HepG2 (cell line): ENCODE results near the gene TKFC. TPM values are rescaled to one million over a fixed set of nuclear protein-coding genes. Genes with fewer than 3 reads are reported as not detected.

Source experiments
- ATAC-seq: fragments of 200-7000 bp; cut with Tn5 transposase; 3 replicates; pipeline ENCODE4 v1.9.1; 2020; ENCODE audit warnings: mild to moderate bottlenecking, moderate library complexity
- BruUV-seq: library from RNA; stranded (reverse); fragments of 400-500 nt; replicated peaks from 2 replicates; lab custom pipeline; 2021; lab: Mats Ljungman, UMichigan
- CTCF ChIA-PET: fragments of 300-600 bp; formaldehyde crosslinking; extraction: SDS; loops from one replicate; lab custom pipeline; 2021; ENCODE audit warnings: low total read pairs, inconsistent platforms, low intra/inter-chr PET ratio; lab: Yijun Ruan, JAX
- POLR2A ChIA-PET: fragments of 350-600 bp; sonication (Branson Sonifier 250); formaldehyde crosslinking; loops from one replicate; lab custom pipeline; 2020; ENCODE audit warnings: antibody characterized with exemption, inconsistent platforms; lab: Yijun Ruan, JAX
- DNase-seq: peaks from one replicate; pipeline ENCODE4 v3.0.0-alpha.2; 2015; ENCODE audit warnings: low spot score
- FAIRE-seq: peaks from 3 replicates; lab custom pipeline; 2011; peaks lifted over from hg19 to GRCh38; lab: Jason Lieb, UNC
- H2AFZ ChIP-seq: one replicate; pipeline ENCODE4 v1.6.1; 2011; ENCODE audit warnings: low read length, inconsistent platforms
- H3K27ac ChIP-seq: fragments of 300-600 bp; 3 replicates; pipeline ENCODE4 v1.8.0; 2011; ENCODE audit warnings: mixed run types, mild to moderate bottlenecking, mixed read lengths, low read length, inconsistent platforms; ENCODE audit not compliant: insufficient read depth; ENCODE audit errors: extremely low read length
- H3K27me3 ChIP-seq, 2 experiments: fragments of 200-600 bp in 1 of 2; 2 replicates in 1 of 2; 3 replicates in 1 of 2; pipeline versions ENCODE4 v1.6.0 to v1.8.0; 2011; ENCODE audit warnings: low read length in 2 of 2, mild to moderate bottlenecking in 2 of 2, moderate library complexity in 2 of 2, inconsistent platforms in 1 of 2; ENCODE audit not compliant: insufficient read depth in 2 of 2, control insufficient read depth in 1 of 2
- H3K36me3 ChIP-seq, 2 experiments: fragments of 200-600 bp in 1 of 2; replicated peaks in 1 of 2; 2 replicates in 1 of 2; 3 replicates in 1 of 2; pipeline versions ENCODE4 v1.5.1 to v1.8.0; 2011; ENCODE audit warnings: low read length in 2 of 2, inconsistent platforms in 1 of 2; ENCODE audit not compliant: insufficient read depth in 2 of 2, control insufficient read depth in 1 of 2
- H3K4me1 ChIP-seq: 2 replicates; pipeline ENCODE4 v1.5.1; 2012; ENCODE audit warnings: low read length, inconsistent platforms; ENCODE audit not compliant: insufficient read depth
- H3K4me2 ChIP-seq: 2 replicates; pipeline ENCODE4 v1.6.0; 2011; ENCODE audit warnings: low read depth, low read length, inconsistent platforms
- H3K4me3 ChIP-seq, 3 experiments: fragments of 200-600 bp in 1 of 3; sonication (generic), shearing (Covaris generic) in 1 of 3; replicated peaks in 1 of 3; 2 replicates each; pipeline ENCODE4 v1.5.1; 2011 to 2016; ENCODE audit warnings: low read length in 3 of 3, inconsistent platforms in 2 of 3, low read depth in 2 of 3, mild to moderate bottlenecking in 2 of 3, control low read depth in 1 of 3, mixed read lengths in 1 of 3; ENCODE audit not compliant: insufficient read depth in 1 of 3
- H3K79me2 ChIP-seq: one replicate; pipeline ENCODE4 v1.6.1; 2011; ENCODE audit warnings: low read length, inconsistent platforms; ENCODE audit not compliant: insufficient read depth
- H3K9ac ChIP-seq: 2 replicates; pipeline ENCODE4 v1.6.0; 2011; ENCODE audit warnings: mild to moderate bottlenecking, low read depth, low read length, inconsistent platforms; ENCODE audit not compliant: insufficient read depth
- H3K9me3 ChIP-seq: 2 replicates; pipeline ENCODE4 v1.5.1; 2012; ENCODE audit warnings: mild to moderate bottlenecking, low read length
- H4K20me1 ChIP-seq: 2 replicates; pipeline ENCODE4 v1.6.0; 2011; ENCODE audit warnings: inconsistent platforms, mild to moderate bottlenecking, low read length, moderate library complexity; ENCODE audit not compliant: insufficient read depth
- FOXP1 ChIP-seq, 2 experiments: fragments of 450-650 bp in 1 of 2; IDR thresholded peaks; 2 replicates each; pipeline ENCODE4 v1.6.1; 2017 to 2018; ENCODE audit warnings: antibody characterized with exemption in 1 of 2
- GRHL1 ChIP-seq: sonication (generic); formaldehyde crosslinking; conservative IDR thresholded peaks from 2 replicates; pipeline ENCODE4 v1.8.0; 2022; ENCODE audit warnings: missing genetic modification reagents
- JUNB ChIP-seq: sonication (generic); formaldehyde crosslinking; IDR thresholded peaks from 2 replicates; pipeline ENCODE4 v1.8.0; 2022; ENCODE audit warnings: missing genetic modification reagents, mild to moderate bottlenecking, borderline replicate concordance
- MYC ChIP-seq: sonication (generic); formaldehyde crosslinking; IDR thresholded peaks from 2 replicates; pipeline ENCODE4 v1.9.0; 2021; ENCODE audit warnings: missing genetic modification reagents, borderline replicate concordance
- RXRA ChIP-seq: sonication (generic); formaldehyde crosslinking; IDR thresholded peaks from 2 replicates; pipeline ENCODE4 v1.5.1; 2020; ENCODE audit warnings: missing genetic modification reagents
- ZBTB3 ChIP-seq: sonication (generic); formaldehyde crosslinking; IDR thresholded peaks from 2 replicates; pipeline ENCODE4 v1.4.0; 2020; ENCODE audit warnings: low read depth, mild to moderate bottlenecking, moderate library complexity, missing genetic modification reagents, borderline replicate concordance
- ZNF180 ChIP-seq: sonication (generic); formaldehyde crosslinking; IDR thresholded peaks from 2 replicates; pipeline ENCODE4 v1.4.0; 2020; ENCODE audit warnings: low read depth, missing genetic modification reagents, borderline replicate concordance
- ZNF253 ChIP-seq: sonication (generic); formaldehyde crosslinking; IDR thresholded peaks from 2 replicates; pipeline ENCODE4 v1.8.0; 2022; ENCODE audit warnings: mild to moderate bottlenecking, missing genetic modification reagents, borderline replicate concordance
- ZNF333 ChIP-seq: sonication (generic); formaldehyde crosslinking; IDR thresholded peaks from 2 replicates; pipeline ENCODE4 v1.4.0; 2020; ENCODE audit warnings: mild to moderate bottlenecking, missing genetic modification reagents, borderline replicate concordance
- ZNF784 ChIP-seq: sonication (generic); formaldehyde crosslinking; IDR thresholded peaks from 2 replicates; pipeline ENCODE4 v1.5.1; 2020; ENCODE audit warnings: missing genetic modification reagents, mild to moderate bottlenecking, borderline replicate concordance
- WGBS: methylation state at CpG from one replicate; pipeline ENCODE4 v1.1.6; 2017; ENCODE audit warnings: low lambda C conversion rate; 5-methylcytosine and 5-hydroxymethylcytosine counted together
- in situ Hi-C: cut with HindIII; loops from 2 replicates; pipeline ENCODE4 v1.10.0; 2017; ENCODE audit warnings: low pct_unique_long_range_greater_than_20kb; ENCODE audit not compliant: extremely low pct_ligation_motif_present
- intact Hi-C: fragments of 100-400 bp; cut with micrococcal nuclease; formaldehyde crosslinking; loops from one replicate; pipeline ENCODE4 v1.10.0; 2022; ENCODE audit not compliant: unreplicated experiment
- polyA plus RNA-seq, 8 experiments: library from polyadenylated mRNA; depleted of rRNA in 3 of 8; stranded (reverse) in 7 of 8; unstranded in 1 of 8; fragments of >200 nt; fragmentation: Illumina TruSeq in 4 of 8; extraction: Trizol in 4 of 8; gene quantifications; 2 replicates each; pipeline versions ENCODE4 v1.2.1 to v1.2.3, GENCODE V29; 2011 to 2016; ENCODE audit warnings: low read depth in 4 of 8, missing spikeins in 1 of 8, mixed read lengths in 1 of 8; ENCODE audit not compliant: insufficient read depth in 1 of 8
- total RNA-seq, 5 experiments: library from RNA; depleted of rRNA; stranded (reverse); fragments of >200 nt; fragmentation: Illumina TruSeq; extraction: Trizol; gene quantifications; 2 replicates each; pipeline ENCODE4 v1.2.3, GENCODE V29; 2016; ENCODE audit warnings: low read depth in 1 of 5

The TKFC gene
- total and polyA plus RNA-seq, 2 of the 13 experiments (the other 11 are each of a cell fraction or from before 2014, with no cell fraction given) = 147 to 197 TPM

- ATAC-seq = no peak
- H3K27me3 ChIP-seq = no peaks in the 10 kb centered on the region
- ChIA-PET CTCF (no interaction called here), POLR2A (interaction anchor here (0.7 to 0.9 kb wide), 2 partner anchors 8 to 31 kb away, joined by 3 read pairs; partner anchors contain the start of gene VWCE)
- in situ Hi-C loops = no loop called here
- TF ChIP-seq RXRA (no peak), ZNF180 (CRISPR knock-in tag) (no peak), FOXP1 (IDR thresholded peaks at IDR 0.05) (no peak), FOXP1 (CRISPR knock-in tag; IDR thresholded peaks at IDR 0.05) (no peak), ZNF333 (CRISPR knock-in tag) (no peak), GRHL1 (CRISPR knock-in tag) (no peak), ZNF253 (CRISPR knock-in tag) (no peak), ZBTB3 (CRISPR knock-in tag) (no peak), MYC (CRISPR knock-in tag) (no peak), JUNB (no peak), ZNF784 (no peak)
- peaks cover 42 to 90% of the 10 kb centered on the region in 2 experiments for H3K36me3 ChIP-seq
- H3K9ac ChIP-seq = no peak overlapping the region
- BruUV-seq = no TSS peak
- no peak overlapping the region for H3K27ac ChIP-seq
- FAIRE-seq = no peak
- DNase-seq = no peak
- H3K79me2 ChIP-seq = peaks cover 45% of the 10 kb centered on the region
- H4K20me1 ChIP-seq = peaks cover 15% of the 10 kb centered on the region
- no peaks in the 10 kb centered on the region for H3K9me3 ChIP-seq
- H2AFZ ChIP-seq = no peak overlapping the region
- 97% methylated on average over 2 of the region's 2 CpGs for WGBS
- peaks cover 31% of the 10 kb centered on the region for H3K4me1 ChIP-seq
- intact Hi-C loops = no loop called here
- H3K4me3 ChIP-seq = no peak overlapping the region
- no peak overlapping the region for H3K4me2 ChIP-seq
These were observed 7.2 kb upstream of the TKFC start for GRCh38 chr11:61325649-61326414.
